ENCODE results near the gene KANSL3. TPM values are rescaled to one million over a fixed set of nuclear protein-coding genes. Genes with fewer than 3 reads are reported as not detected.

KANSL3 gene
- total RNA-seq, 1 donor: 50.2 TPM

- no peaks in the 10 kb centered on the region for H3K27me3 ChIP-seq (ENCODE audit: insufficient read depth, low read length)
- H3K4me1 ChIP-seq (ENCODE audit: insufficient read depth, low read length): peaks cover 26% of the 10 kb centered on the region
- H3K9me3 ChIP-seq (ENCODE audit: low read depth, low read length): no peaks in the 10 kb centered on the region
- H3K4me3 ChIP-seq (ENCODE audit: low read length): no peak overlapping the region
Measured at GRCh38 chr2:96550787-96551604, 87.1 kb downstream of the KANSL3 start.

- peaks cover 34% of the 10 kb centered on the region for H3K4me1 ChIP-seq (ENCODE audit: insufficient read depth, low read length)
- no peaks in the 10 kb centered on the region for H3K9me3 ChIP-seq (ENCODE audit: low read depth, low read length)
- H3K27me3 ChIP-seq (ENCODE audit: insufficient read depth, low read length): no peaks in the 10 kb centered on the region
- H3K4me3 ChIP-seq (ENCODE audit: low read length): no peak overlapping the region
Measured at GRCh38 chr2:96549967-96550786, 87.9 kb downstream of the KANSL3 start.

GRCh38 chr2:96549466-96549785 is 88.7 kb downstream of the KANSL3 start:
- Histone ChIP-seq H3K27me3 (ENCODE audit: insufficient read depth, low read length) (no peaks in the 10 kb centered on the region), H3K9me3 (ENCODE audit: low read depth, low read length) (no peaks in the 10 kb centered on the region)

GRCh38 chr2:96548558-96549465 is 89.3 kb downstream of the KANSL3 start:
- Histone ChIP-seq H3K4me1 (ENCODE audit: insufficient read depth, low read length) (peaks cover 31% of the 10 kb centered on the region), H3K4me3 (ENCODE audit: low read length) (no peak overlapping the region), H3K27me3 (ENCODE audit: insufficient read depth, low read length) (no peaks in the 10 kb centered on the region), H3K9me3 (ENCODE audit: low read depth, low read length) (no peaks in the 10 kb centered on the region)

More at GRCh38 chr2:96549466-96549785, 88.7 kb downstream of the KANSL3 start:
- H3K4me1 ChIP-seq (ENCODE audit: insufficient read depth, low read length): peaks cover 37% of the 10 kb centered on the region
- H3K4me3 ChIP-seq (ENCODE audit: low read length): no peak overlapping the region

- H3K4me3 ChIP-seq (ENCODE audit: low read length): no peak overlapping the region
- peaks cover 33% of the 10 kb centered on the region for H3K4me1 ChIP-seq (ENCODE audit: insufficient read depth, low read length)
- no peaks in the 10 kb centered on the region for H3K9me3 ChIP-seq (ENCODE audit: low read depth, low read length)
- no peaks in the 10 kb centered on the region for H3K27me3 ChIP-seq (ENCODE audit: insufficient read depth, low read length)
Measured at GRCh38 chr2:96547731-96548171, 90.4 kb downstream of the KANSL3 start.

GRCh38 chr2:96547203-96547641 is 90.9 kb downstream of the KANSL3 start:
- Histone ChIP-seq H3K27me3 (ENCODE audit: insufficient read depth, low read length) (no peaks in the 10 kb centered on the region), H3K9me3 (ENCODE audit: low read depth, low read length) (no peaks in the 10 kb centered on the region), H3K4me1 (ENCODE audit: insufficient read depth, low read length) (peaks cover 38% of the 10 kb centered on the region), H3K4me3 (ENCODE audit: low read length) (no peak overlapping the region)

- H3K27me3 ChIP-seq (ENCODE audit: insufficient read depth, low read length): no peaks in the 10 kb centered on the region
- no peak overlapping the region for H3K4me3 ChIP-seq (ENCODE audit: low read length)
- H3K9me3 ChIP-seq (ENCODE audit: low read depth, low read length): no peaks in the 10 kb centered on the region
- peaks cover 39% of the 10 kb centered on the region for H3K4me1 ChIP-seq (ENCODE audit: insufficient read depth, low read length)
Measured at GRCh38 chr2:96546797-96547196, 91.3 kb downstream of the KANSL3 start.

GRCh38 chr2:96546321-96546720 is 91.8 kb downstream of the KANSL3 start:
- Histone ChIP-seq H3K4me3 (ENCODE audit: low read length) (no peak overlapping the region), H3K4me1 (ENCODE audit: insufficient read depth, low read length) (peaks cover 39% of the 10 kb centered on the region), H3K27me3 (ENCODE audit: insufficient read depth, low read length) (no peaks in the 10 kb centered on the region), H3K9me3 (ENCODE audit: low read depth, low read length) (no peaks in the 10 kb centered on the region)

Other genes starting within 250 kb of the KANSL3 start
- 0.52 TPM for gene NEURL3, start 133.0 kb downstream of the KANSL3 start, total RNA-seq
- gene ARID5A, start 101.6 kb downstream of the KANSL3 start, total RNA-seq: 191 TPM
- not detected for gene FER1L5, start 4.5 kb upstream of the KANSL3 start, total RNA-seq
- gene LMAN2L, start 101.8 kb upstream of the KANSL3 start, total RNA-seq: 1.3 TPM
- 5.5 TPM for gene CNNM4, start 122.6 kb upstream of the KANSL3 start, total RNA-seq
- 15.6 TPM for gene CNNM3, start 178.0 kb upstream of the KANSL3 start, total RNA-seq
- 2.2 TPM for gene ANKRD23, start 205.7 kb upstream of the KANSL3 start, total RNA-seq
- gene ANKRD39, start 219.7 kb upstream of the KANSL3 start, total RNA-seq: 4.3 TPM
- 7.5 TPM for gene SEMA4C, start 231.8 kb upstream of the KANSL3 start, total RNA-seq